HL-60 (cell line): ENCODE measurements around the gene ZNF423.

Experiments used
- DNase-seq, 2 experiments: peaks; one replicate each; pipeline ENCODE4 v3.0.0-alpha.2; 2010 to 2020; ENCODE audit warnings: low read depth in 1 of 2, low spot score in 1 of 2
- H3K27ac ChIP-seq: fragments of 250-450 bp; sonication (Bioruptor Pico); replicated peaks from 2 replicates; pipeline ENCODE4 v1.5.1; 2020; ENCODE audit warnings: mild to moderate bottlenecking, moderate library complexity
- H3K27me3 ChIP-seq: fragments of 250-450 bp; sonication (Bioruptor Pico); 2 replicates; pipeline ENCODE4 v1.5.1; 2021; ENCODE audit warnings: mild to moderate bottlenecking, moderate library complexity; ENCODE audit not compliant: insufficient read depth, poor library complexity, severe bottlenecking
- H3K4me3 ChIP-seq: replicated peaks from 2 replicates; pipeline ENCODE4 v1.5.1; 2011; ENCODE audit warnings: mild to moderate bottlenecking, control low read depth, low read length; ENCODE audit not compliant: insufficient read depth
- CTCF ChIP-seq: IDR thresholded peaks from one replicate; pipeline ENCODE4 v1.5.1; 2011; ENCODE audit warnings: low read length, control low read depth, inconsistent platforms; ENCODE audit not compliant: insufficient read depth
- GABPA ChIP-seq: IDR thresholded peaks from 2 replicates; pipeline ENCODE4 v1.6.1; 2012; ENCODE audit warnings: low read depth
- POLR2AphosphoS5 ChIP-seq: IDR thresholded peaks from 2 replicates; pipeline ENCODE4 v1.6.1; 2012; ENCODE audit warnings: low read depth
- REST ChIP-seq: IDR thresholded peaks from 2 replicates; pipeline ENCODE4 v1.6.1; 2012; ENCODE audit warnings: low read depth; ENCODE audit not compliant: insufficient replicate concordance
- SPI1 ChIP-seq: IDR thresholded peaks from 2 replicates; pipeline ENCODE4 v1.6.1; 2012; ENCODE audit warnings: low read depth, mild to moderate bottlenecking, borderline replicate concordance

The ZNF423 gene

GRCh38 chr16:49674351-49674851, 181.5 kb downstream of the ZNF423 start:
- H3K27ac ChIP-seq: no peak overlapping the region
- DNase-seq: no peak
- no peak overlapping the region for H3K4me3 ChIP-seq
- H3K27me3 ChIP-seq: no peaks in the 10 kb centered on the region
- TF ChIP-seq REST (no peak), POLR2AphosphoS5 (no peak), CTCF (no peak), GABPA (no peak), SPI1 (no peak)

GRCh38 chr16:49673442-49673841, 182.5 kb downstream of the ZNF423 start:
- H3K4me3 ChIP-seq: no peak overlapping the region
- TF ChIP-seq POLR2AphosphoS5: no peak
- TF ChIP-seq CTCF: no peak
- TF ChIP-seq GABPA: no peak
- TF ChIP-seq REST: no peak
- TF ChIP-seq SPI1: no peak
- H3K27ac ChIP-seq: no peak overlapping the region
- no peak for DNase-seq
- no peaks in the 10 kb centered on the region for H3K27me3 ChIP-seq

- Histone ChIP-seq H3K27me3 (no peaks in the 10 kb centered on the region), H3K27ac (no peak overlapping the region), H3K4me3 (no peak overlapping the region)
- no peak for TF ChIP-seq REST
- no peak for TF ChIP-seq CTCF
- no peak for TF ChIP-seq GABPA
- TF ChIP-seq POLR2AphosphoS5: no peak
- DNase-seq: no peak
Measured at GRCh38 chr16:49672753-49673152, 183.2 kb downstream of the ZNF423 start.
